Measurements from ENCODE around the gene DLL4. TPM values are rescaled to one million over a fixed set of nuclear protein-coding genes. Genes with fewer than 3 reads are reported as not detected.
"Not testable (repeated sequence)": the region's sequence is repeated elsewhere in the genome, so short reads cannot be mapped to it uniquely, and the experiment has no call there.

DLL4 gene
- total RNA-seq, 1 donor from 2014 or later = 0.50 TPM

DNA sequence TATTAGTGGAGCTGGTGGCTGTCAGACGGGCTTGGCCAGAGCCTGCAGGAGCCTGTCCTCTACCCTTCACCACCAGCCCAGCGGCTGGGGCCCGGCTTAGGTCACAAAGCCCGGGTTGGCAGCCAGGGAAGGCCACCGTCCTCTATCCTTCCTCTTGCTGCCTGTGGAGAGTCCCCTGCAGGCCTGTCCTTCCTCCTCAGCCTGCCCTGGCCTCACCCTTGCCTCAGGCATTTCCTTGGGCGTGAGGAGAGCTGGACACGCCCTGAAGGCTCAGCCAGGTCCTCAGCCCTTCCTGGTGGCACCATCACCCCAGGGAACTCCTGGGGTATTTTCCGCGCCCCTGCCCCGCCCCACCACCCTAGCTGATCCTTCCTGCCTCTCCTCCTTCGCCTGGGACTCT, 31.8 kb downstream of the DLL4 start:
- Histone ChIP-seq H3K27me3 (ENCODE audit: control insufficient read depth, insufficient read depth, low read length) (no peaks in the 10 kb centered on the region), H3K4me3 (ENCODE audit: low read depth, low read length) (no peak overlapping the region), H3K36me3 (ENCODE audit: control insufficient read depth, insufficient read depth, low read length) (peaks cover 2% of the 10 kb centered on the region)
- TF ChIP-seq, protein P1, sequence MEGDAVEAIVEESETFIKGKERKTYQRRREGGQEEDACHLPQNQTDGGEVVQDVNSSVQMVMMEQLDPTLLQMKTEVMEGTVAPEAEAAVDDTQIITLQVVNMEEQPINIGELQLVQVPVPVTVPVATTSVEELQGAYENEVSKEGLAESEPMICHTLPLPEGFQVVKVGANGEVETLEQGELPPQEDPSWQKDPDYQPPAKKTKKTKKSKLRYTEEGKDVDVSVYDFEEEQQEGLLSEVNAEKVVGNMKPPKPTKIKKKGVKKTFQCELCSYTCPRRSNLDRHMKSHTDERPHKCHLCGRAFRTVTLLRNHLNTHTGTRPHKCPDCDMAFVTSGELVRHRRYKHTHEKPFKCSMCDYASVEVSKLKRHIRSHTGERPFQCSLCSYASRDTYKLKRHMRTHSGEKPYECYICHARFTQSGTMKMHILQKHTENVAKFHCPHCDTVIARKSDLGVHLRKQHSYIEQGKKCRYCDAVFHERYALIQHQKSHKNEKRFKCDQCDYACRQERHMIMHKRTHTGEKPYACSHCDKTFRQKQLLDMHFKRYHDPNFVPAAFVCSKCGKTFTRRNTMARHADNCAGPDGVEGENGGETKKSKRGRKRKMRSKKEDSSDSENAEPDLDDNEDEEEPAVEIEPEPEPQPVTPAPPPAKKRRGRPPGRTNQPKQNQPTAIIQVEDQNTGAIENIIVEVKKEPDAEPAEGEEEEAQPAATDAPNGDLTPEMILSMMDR (IDR thresholded peaks at IDR 0.05; ENCODE audit: insufficient read depth, low read length, poor library complexity, severe bottlenecking) = no peak
- no peak for DNase-seq (ENCODE audit: low read depth)

DNA sequence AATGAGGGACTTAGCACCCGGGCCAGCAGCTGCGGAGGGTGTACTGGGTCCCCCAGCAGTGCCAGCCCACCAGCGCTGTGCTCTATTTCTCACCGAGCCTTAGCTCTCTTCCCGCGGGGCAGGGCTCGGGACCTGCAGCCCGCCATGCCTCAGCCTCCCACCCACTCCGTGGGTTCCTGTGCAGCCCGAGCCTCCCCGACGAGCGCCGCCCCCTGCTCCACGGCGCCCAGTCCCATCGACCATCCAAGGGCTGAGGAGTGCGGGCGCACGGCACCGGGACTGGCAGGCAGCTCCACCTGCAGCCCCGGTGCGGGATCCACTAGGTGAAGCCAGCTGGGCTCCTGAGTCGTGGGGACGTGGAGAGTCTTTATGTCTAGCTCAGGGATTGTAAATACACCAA, 32.6 kb downstream of the DLL4 start:
- not testable (repeated sequence) for H3K27me3 ChIP-seq (ENCODE audit: control insufficient read depth, insufficient read depth, low read length); H3K36me3 ChIP-seq (ENCODE audit: control insufficient read depth, insufficient read depth, low read length); H3K4me3 ChIP-seq (ENCODE audit: low read depth, low read length); DNase-seq (ENCODE audit: low read depth)

DNA sequence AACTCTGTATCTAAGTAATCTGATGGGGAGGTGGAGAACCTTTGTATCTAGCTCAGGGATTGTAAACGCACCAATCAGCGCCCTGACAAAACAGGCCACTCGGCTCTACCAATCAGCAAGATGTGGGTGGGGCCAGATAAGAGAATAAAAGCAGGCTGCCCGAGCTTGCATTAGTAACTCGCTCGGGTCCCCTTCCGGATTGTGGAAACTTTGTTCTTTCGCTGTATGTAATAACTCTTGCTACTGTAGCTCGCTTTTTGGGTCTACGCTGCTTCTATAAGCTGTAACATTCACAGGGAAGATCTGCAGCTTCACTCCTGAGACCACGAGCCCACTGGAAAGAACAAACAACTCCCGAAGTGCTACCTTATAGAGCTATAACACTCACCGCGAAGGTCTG, 33.2 kb downstream of the DLL4 start:
- H3K36me3 ChIP-seq (ENCODE audit: control insufficient read depth, insufficient read depth, low read length); DNase-seq (ENCODE audit: low read depth); H3K4me3 ChIP-seq (ENCODE audit: low read depth, low read length); H3K27me3 ChIP-seq (ENCODE audit: control insufficient read depth, insufficient read depth, low read length): not testable (repeated sequence)

DNA sequence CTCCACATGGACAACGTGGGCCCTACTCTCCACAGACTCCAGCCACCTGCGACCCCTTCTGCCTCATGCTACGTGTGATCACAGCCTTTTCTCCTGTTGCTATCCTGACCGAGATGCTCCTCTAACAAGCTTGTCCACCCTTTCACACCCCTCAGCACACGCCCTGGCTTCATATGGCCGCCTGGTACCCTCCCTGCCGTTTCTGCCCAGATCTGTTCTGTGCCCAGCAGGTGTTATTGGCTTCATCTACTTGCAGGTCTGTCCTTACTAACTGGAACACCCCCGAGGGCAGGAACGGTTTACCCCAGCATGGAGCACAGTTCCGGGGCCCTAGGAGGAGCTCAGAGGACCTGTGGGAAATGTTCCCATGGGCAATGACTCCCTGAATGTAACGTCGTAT, 34.1 kb downstream of the DLL4 start:
- Histone ChIP-seq H3K36me3 (ENCODE audit: control insufficient read depth, insufficient read depth, low read length) (no peaks in the 10 kb centered on the region), H3K4me3 (ENCODE audit: low read depth, low read length) (no peak overlapping the region), H3K27me3 (ENCODE audit: control insufficient read depth, insufficient read depth, low read length) (no peaks in the 10 kb centered on the region)
- DNase-seq (ENCODE audit: low read depth) = no peak
- TF ChIP-seq, protein P1 (IDR thresholded peaks at IDR 0.05; ENCODE audit: insufficient read depth, low read length, poor library complexity, severe bottlenecking) = no peak

DNA sequence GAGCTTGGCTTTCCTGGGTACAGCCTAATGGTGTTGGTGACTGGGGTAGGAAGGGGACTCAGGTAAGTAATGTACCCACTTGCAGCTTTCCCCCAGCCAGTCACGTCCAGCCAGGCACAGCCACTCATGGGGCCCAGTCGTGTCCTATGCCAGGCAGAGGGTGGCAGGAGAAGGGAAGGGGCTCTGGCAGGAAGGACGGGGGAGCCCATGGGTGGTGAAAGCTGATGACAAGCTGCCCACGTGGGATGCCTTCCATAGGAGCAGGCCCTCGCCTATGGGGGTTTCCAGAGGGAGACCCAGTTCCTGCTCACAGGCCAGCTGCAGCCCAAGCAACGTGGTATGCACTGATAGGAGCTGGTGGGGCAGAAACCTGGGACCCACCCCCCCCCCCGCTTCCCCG, 34.9 kb downstream of the DLL4 start:
- Histone ChIP-seq H3K36me3 (ENCODE audit: control insufficient read depth, insufficient read depth, low read length) (no peaks in the 10 kb centered on the region), H3K27me3 (ENCODE audit: control insufficient read depth, insufficient read depth, low read length) (no peaks in the 10 kb centered on the region), H3K4me3 (ENCODE audit: low read depth, low read length) (no peak overlapping the region)
- TF ChIP-seq, protein P1 (IDR thresholded peaks at IDR 0.05; ENCODE audit: insufficient read depth, low read length, poor library complexity, severe bottlenecking) = no peak
- DNase-seq (ENCODE audit: low read depth) = no peak

DNA sequence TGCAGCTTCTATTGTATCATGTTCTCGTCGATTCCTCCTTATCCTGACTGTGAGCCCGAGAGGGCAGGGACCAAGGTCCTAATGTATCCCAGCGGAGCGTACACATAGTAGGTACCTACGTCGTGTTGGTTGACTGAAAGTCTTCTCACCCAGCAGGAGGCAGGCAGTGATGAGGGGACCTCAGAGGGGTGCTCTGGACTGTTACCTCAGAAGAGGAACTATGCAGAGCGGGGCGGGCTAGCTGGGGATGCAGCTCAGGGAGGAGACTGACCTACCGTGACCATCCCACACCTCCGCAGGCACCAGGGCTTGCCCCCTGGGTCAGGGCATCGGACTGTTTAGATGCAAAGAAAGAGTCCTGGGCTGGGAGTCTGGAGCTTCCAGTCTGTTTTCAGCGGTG, 35.5 kb downstream of the DLL4 start:
- TF ChIP-seq, protein P1 (IDR thresholded peaks at IDR 0.05; ENCODE audit: insufficient read depth, low read length, poor library complexity, severe bottlenecking) = no peak
- Histone ChIP-seq H3K4me3 (ENCODE audit: low read depth, low read length) (no peak overlapping the region), H3K27me3 (ENCODE audit: control insufficient read depth, insufficient read depth, low read length) (no peaks in the 10 kb centered on the region), H3K36me3 (ENCODE audit: control insufficient read depth, insufficient read depth, low read length) (no peaks in the 10 kb centered on the region)
- no peak for DNase-seq (ENCODE audit: low read depth)

DNA sequence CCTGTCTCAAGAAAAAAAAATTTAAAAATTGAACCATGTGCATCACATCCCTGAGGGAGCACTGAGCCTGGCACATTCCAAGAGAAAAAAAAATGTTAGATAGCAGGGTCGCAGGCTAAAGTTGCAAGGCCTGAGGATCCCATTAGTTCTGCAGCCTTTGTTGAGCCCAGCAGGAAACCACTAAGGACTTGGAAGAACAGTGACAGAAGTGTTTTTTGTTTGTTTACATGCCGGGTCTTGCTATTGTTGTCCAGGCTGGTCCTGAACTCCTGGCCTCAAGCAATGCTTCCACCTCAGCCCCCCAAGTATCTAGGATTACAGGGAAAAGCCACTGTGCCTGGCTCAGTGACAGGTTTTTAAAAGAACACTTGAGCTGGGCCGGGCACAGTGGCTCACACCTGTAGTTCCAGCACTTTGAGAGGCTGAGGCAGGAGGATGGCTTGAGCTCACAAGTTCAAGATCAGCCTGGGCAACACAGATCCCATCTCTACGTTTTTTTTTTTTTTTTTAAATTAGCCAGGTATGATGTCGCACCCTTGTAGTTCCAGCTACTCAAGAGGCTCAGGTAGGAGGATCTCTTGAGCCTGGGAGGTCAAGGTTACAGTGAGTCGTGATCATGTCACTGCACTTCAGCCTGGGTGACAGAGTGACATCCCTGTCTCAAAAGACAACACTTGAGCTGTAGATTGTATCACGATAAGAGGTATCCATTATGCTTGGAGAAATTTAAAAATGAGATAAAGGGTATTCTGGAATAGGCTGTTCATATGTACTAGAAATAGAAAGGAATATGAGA, 39.3 kb downstream of the DLL4 start:
- Histone ChIP-seq H3K4me3 (ENCODE audit: low read depth, low read length) (no peak overlapping the region), H3K36me3 (ENCODE audit: control insufficient read depth, insufficient read depth, low read length) (no peaks in the 10 kb centered on the region), H3K27me3 (ENCODE audit: control insufficient read depth, insufficient read depth, low read length) (no peaks in the 10 kb centered on the region)
- DNase-seq (ENCODE audit: low read depth) = no peak
- TF ChIP-seq, protein P1 (IDR thresholded peaks at IDR 0.05; ENCODE audit: insufficient read depth, low read length, poor library complexity, severe bottlenecking) = no peak
